HG02763 (cell line): ENCODE results near the gene USP10.
"Not testable (repeated sequence)": the region's sequence is repeated elsewhere in the genome, so short reads cannot be mapped to it uniquely, and the experiment has no call there.

Experiments
- ATAC-seq: cut with Tn5 transposase; IDR thresholded peaks from one replicate; pipeline ENCODE4 v1.9.1; 2021; ENCODE audit warnings: mild to moderate bottlenecking, moderate library complexity; ENCODE audit not compliant: unreplicated experiment

The USP10 gene

GRCh38 chr16:84692451-84693214 is 7.2 kb upstream of the USP10 start:
- no peak for ATAC-seq

- ATAC-seq: not testable (repeated sequence)
Observed at GRCh38 chr16:84693869-84694268, 5.9 kb upstream of the USP10 start.

- ATAC-seq: no peak
Observed at GRCh38 chr16:84694980-84695379, 4.8 kb upstream of the USP10 start.

GRCh38 chr16:84699147-84699711 is 571 bp upstream of the USP10 start:
- no peak for ATAC-seq

GRCh38 chr16:84700446-84701300 is 873 bp downstream of the USP10 start:
- peak; percentile 37 for ATAC-seq

- ATAC-seq: no peak
Observed at GRCh38 chr16:84703681-84704080, 3.9 kb downstream of the USP10 start.

GRCh38 chr16:84704253-84704652 is 4.5 kb downstream of the USP10 start:
- no peak for ATAC-seq

GRCh38 chr16:84706856-84707255 is 7.1 kb downstream of the USP10 start:
- no peak for ATAC-seq

- no peak for ATAC-seq
Observed at GRCh38 chr16:84709609-84710008, 9.8 kb downstream of the USP10 start.

- no peak for ATAC-seq
Observed at GRCh38 chr16:84710686-84711085, 10.9 kb downstream of the USP10 start.

- no peak for ATAC-seq
Observed at GRCh38 chr16:84712138-84712671, 12.4 kb downstream of the USP10 start.

- ATAC-seq: no peak
Observed at GRCh38 chr16:84712801-84713775, 13.3 kb downstream of the USP10 start.

- ATAC-seq: no peak
Observed at GRCh38 chr16:84714028-84714427, 14.2 kb downstream of the USP10 start.

GRCh38 chr16:84715424-84715823 is 15.6 kb downstream of the USP10 start:
- no peak for ATAC-seq

- no peak for ATAC-seq
Observed at GRCh38 chr16:84715854-84716253, 16.1 kb downstream of the USP10 start.

GRCh38 chr16:84716740-84717139 is 16.9 kb downstream of the USP10 start:
- ATAC-seq: no peak

GRCh38 chr16:84717484-84717883 is 17.7 kb downstream of the USP10 start:
- no peak for ATAC-seq

GRCh38 chr16:84720177-84720579 is 20.4 kb downstream of the USP10 start:
- ATAC-seq: no peak

GRCh38 chr16:84722068-84722467 is 22.3 kb downstream of the USP10 start:
- no peak for ATAC-seq

GRCh38 chr16:84723906-84724305 is 24.1 kb downstream of the USP10 start:
- ATAC-seq: no peak
